ENCODE results near the gene ITSN2.

ITSN2 gene

DNA sequence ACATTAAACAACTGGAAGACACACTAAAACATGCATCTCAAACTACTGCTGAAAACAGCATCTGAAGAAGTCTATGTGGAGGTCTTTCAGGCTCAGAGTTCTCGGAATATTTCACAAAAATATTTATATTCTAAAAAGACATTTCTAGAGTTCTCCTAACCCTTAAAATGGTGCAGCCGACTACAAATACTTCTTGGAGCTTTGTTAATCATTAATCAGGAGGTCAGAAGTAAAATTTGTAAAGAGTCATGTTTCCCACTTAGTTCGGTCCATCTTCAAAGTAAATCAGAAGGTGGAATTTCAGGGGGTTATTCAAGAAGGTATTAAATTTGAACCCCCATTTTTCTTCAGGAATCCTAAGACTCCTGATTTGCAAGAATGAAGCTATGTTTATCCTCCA is 112.7 kb downstream of the ITSN2 start:
- TF ChIP-seq ZNF274 (IDR thresholded peaks at IDR 0.05; ENCODE audit: low read depth, low read length), result no peak
- H3K4me3 ChIP-seq (ENCODE audit: low read length), result no peak overlapping the region

DNA sequence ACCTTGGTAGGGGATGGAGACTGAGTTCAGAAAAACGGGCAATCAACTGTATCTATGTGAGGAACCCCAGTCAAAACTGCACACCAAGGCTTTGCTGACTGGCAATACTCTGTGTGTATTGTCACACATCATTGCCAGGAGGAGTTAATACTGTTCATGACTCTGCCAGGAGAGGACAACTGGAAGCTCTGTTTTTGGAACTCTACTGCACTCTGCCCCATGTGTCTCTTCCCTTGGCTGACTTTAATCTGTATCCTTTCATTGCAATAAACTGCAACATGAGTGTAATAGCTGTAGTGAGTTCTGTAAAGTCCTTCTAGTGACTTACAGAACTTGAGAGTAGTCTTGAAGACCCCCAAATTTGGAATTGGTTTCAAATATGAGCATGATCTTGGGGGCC is 113.2 kb downstream of the ITSN2 start:
- H3K4me3 ChIP-seq (ENCODE audit: low read length), result no peak overlapping the region
- no peak for TF ChIP-seq ZNF274 (IDR thresholded peaks at IDR 0.05; ENCODE audit: low read depth, low read length)

DNA sequence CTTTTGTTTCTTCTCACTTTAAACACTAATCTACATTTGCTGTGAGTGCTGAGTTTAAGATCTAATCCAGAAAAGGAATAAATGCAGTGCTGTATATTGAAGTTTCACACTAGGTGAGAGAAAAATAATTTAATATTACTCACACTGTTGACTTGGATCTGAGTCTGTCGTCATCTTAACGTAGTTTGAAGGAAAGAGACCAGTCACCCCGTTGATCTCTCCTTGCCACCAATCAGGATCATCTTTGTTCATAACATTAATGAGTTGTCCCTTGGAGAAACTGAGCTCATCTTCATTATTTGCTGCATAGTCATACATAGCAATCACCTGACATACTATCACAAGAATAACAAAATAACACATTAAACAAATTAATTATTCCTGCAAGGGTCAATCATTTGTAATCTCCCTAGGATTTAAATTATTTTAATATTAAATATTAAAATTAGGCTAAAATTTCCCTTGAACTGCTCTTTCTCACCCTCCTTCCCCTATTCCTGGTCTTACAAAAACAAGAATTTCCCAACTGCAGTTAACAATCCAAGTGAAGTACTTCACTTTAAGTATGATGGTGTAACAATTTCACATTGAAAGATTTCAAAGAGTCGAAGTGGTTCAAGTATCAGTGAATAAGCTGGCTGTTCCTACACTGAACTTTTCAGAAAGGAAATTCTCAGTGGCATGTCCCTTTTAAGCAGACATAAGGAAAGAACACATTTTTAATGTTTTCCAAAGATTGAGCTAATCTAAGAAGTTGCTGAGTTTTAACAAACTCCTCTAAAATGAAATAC is 114.2 kb downstream of the ITSN2 start:
- no peak for TF ChIP-seq ZNF274 (IDR thresholded peaks at IDR 0.05; ENCODE audit: low read depth, low read length)
- no peak overlapping the region for H3K4me3 ChIP-seq (ENCODE audit: low read length)

DNA sequence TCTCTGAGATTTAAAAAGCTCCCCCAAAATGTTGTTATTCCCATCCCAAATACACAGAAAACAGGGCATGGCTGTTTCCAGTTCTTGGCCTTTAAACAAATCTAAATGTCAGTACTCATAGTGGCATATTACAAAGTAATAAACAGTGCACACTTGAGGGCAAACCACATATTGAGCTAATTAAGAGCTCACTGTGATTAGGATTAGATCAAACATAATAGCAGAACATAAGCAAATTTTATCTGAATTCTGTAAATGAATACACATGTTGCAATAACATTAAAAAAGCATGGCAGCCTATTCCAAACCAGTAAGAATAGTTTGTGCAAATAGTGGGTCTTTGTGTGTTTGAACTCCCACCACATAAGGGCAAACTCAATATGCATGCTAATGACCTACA is 118.8 kb downstream of the ITSN2 start:
- no peak for TF ChIP-seq ZNF274 (IDR thresholded peaks at IDR 0.05; ENCODE audit: low read depth, low read length)

DNA sequence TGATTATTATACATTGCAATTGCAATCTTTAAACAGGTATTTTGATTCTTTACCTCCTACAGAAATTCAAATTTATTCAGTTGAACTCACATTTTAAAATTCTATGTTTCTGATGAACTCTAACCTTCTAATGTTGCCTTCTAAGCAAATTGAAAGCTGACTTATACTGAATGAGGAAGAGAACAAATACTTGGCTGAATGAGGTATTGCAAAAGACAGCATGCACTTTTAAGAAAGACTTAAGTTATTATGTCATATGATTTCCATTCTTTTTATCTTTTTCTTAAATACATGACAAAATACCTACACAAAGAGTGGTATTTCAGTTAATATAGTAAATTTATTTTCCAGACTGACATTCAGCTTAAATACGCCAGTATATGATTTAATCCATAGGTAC is 120.8 kb downstream of the ITSN2 start:
- H3K4me3 ChIP-seq (ENCODE audit: low read length), result no peak overlapping the region
- TF ChIP-seq ZNF274 (IDR thresholded peaks at IDR 0.05; ENCODE audit: low read depth, low read length), result no peak

More for the DNA sequence above, 118.8 kb downstream of the ITSN2 start:
- no peak overlapping the region for H3K4me3 ChIP-seq (ENCODE audit: low read length)

DNA sequence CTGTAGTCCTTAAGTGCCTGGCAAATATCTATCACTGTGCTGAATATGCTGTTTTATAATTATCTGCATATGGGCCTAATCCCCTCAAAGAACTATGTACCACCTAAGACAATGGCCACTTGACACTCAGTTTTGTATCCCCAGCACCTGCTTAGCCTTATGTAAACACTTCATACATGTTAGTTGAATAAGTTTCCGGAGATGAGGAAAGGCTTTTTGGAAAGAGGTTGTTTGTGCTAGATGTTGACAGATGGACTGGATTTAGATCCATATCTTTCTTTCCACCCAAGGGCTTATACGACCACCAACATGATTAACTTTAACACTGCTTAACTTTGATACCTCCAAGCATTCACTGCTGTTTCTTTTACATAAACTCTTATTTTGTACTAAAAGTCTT is 122.2 kb downstream of the ITSN2 start:
- no peak for TF ChIP-seq ZNF274 (IDR thresholded peaks at IDR 0.05; ENCODE audit: low read depth, low read length)
- no peak overlapping the region for H3K4me3 ChIP-seq (ENCODE audit: low read length)

DNA sequence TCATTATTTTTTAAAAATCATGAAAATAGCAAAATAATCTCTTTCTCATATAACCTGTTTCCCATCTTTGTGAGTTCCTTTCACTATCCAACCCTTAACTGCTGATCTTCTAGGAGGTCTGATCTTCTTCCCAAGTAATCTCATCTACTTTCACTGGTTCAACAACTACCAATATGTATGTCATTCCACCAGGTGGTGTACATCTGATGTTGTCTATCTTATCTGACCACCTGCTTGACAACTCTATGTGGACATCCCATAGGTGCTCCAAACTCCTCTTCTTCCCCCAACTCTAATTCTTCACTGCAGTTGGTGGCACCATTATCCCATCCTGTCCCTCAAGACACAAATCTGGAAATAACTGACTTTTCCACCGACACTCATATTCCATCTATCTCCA is 123.0 kb downstream of the ITSN2 start:
- no peak overlapping the region for H3K4me3 ChIP-seq (ENCODE audit: low read length)
- no peak for TF ChIP-seq ZNF274 (IDR thresholded peaks at IDR 0.05; ENCODE audit: low read depth, low read length)

DNA sequence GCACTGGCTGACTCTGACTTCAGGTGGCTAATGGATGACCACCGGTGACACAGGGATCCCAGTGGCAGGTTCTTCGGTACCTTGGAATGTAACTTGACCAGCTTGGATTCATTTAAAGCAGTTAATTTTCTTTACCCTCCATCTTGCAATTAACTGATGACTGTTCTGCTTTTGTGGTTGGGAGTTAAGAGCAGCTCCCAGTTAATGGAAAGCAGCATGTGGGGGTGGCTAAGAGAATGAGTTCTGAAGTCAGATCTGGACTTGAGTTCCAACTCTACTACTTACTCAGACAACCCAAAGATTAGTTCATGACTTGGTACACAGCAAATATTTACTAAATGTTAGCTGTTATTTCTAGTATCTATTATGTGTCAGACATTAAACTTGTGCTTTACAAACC is 127.0 kb downstream of the ITSN2 start:
- no peak overlapping the region for H3K4me3 ChIP-seq (ENCODE audit: low read length)
- no peak for TF ChIP-seq ZNF274 (IDR thresholded peaks at IDR 0.05; ENCODE audit: low read depth, low read length)

DNA sequence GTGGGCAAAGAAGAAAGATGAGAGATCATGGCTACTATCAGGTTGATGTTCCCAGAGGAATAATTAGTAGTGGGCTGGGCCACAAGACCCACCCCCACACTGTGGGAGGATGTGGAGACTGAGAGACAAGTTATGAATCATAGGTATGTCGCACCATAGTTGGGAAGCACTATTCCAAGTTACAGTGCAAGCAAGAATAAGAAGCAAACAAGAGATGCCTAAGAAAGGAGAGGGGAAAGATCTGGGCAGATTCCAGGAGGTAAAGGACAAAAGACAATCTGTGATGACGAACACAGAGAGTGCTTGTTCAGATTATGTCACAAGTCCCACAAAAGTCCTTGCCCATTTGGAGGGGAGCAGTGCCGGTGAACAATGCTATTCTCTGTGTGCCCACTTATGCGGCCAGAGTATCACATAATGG is 128.9 kb downstream of the ITSN2 start:
- no peak overlapping the region for H3K4me3 ChIP-seq (ENCODE audit: low read length)
- no peak for TF ChIP-seq ZNF274 (IDR thresholded peaks at IDR 0.05; ENCODE audit: low read depth, low read length)

DNA sequence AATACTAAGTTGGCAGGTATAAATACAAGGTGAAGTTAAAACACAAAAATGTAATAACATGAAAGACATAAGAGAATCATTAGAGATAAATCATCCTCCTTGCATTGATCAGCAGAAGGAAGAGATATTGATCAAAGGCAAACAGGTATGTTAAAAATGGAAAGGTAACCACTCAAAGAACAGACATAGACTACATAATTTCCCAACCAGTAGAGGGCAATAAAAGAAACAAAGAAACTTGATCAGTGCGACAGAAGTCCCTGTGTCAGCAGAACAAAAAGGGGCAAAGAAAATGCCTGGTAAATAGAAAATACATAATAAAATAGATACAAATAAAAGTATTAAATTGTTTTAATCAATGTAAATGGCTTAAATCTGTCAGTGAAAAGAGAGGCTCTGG is 131.9 kb downstream of the ITSN2 start:
- TF ChIP-seq ZNF274 (IDR thresholded peaks at IDR 0.05; ENCODE audit: low read depth, low read length), result no peak

DNA sequence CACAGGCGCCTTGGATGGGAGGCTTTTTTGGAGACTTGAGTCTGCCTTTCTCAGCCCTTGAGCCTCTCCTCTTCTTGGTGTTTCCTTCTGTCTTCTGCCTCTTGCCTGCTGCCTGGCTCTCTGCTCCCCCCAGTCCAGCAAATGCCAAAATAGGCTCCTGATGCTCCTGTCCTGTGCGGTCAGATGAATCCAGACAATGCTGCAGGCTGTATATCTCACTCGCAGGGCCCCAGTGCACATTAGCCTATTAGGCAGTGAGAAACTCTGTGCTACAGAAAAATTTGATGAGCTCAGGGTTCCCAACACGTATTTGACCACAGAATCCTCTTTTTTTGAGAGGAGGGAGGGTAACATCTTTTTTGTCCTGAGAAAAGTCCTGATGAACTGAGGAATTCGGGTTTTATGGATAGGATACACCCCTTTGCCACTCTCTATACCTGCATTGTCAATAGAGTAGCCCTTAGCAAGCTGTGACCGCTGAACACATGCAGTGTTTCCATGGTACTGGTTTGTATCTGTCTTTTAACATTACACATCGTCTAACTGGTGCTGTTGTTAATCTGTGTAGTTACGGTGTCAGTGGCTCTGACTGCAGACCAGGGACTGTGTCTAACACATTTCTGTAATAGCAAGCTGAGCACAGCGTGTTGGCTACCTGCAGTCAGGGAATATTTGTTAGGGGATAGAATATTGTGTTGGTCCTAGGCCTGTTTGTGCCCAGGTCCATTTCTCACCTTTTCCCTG is 134.7 kb downstream of the ITSN2 start:
- no peak overlapping the region for H3K4me3 ChIP-seq (ENCODE audit: low read length)
- no peak for TF ChIP-seq ZNF274 (IDR thresholded peaks at IDR 0.05; ENCODE audit: low read depth, low read length)

More for the DNA sequence above, 131.9 kb downstream of the ITSN2 start:
- H3K4me3 ChIP-seq (ENCODE audit: low read length), result no peak overlapping the region

DNA sequence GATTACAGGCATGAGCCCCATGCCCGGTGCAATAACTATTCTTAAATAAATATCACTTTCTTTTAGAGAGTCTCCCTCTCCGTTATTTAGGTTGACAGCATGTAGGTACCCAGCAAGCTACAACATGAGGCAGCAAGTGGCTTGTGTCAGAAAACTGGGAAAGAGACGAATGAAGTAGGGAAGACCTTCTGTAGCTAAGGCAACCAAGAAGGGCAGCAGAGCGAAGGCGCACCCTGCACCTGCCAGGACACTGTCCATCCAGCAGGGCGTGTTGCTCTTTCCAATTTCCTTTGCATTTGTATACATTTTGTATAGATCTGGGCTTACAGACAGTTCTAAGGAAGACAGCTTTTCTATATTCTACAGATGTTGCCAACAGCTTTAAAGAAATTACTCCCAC is 137.4 kb downstream of the ITSN2 start:
- H3K4me3 ChIP-seq (ENCODE audit: low read length), result no peak overlapping the region
- TF ChIP-seq ZNF274 (IDR thresholded peaks at IDR 0.05; ENCODE audit: low read depth, low read length), result no peak

DNA sequence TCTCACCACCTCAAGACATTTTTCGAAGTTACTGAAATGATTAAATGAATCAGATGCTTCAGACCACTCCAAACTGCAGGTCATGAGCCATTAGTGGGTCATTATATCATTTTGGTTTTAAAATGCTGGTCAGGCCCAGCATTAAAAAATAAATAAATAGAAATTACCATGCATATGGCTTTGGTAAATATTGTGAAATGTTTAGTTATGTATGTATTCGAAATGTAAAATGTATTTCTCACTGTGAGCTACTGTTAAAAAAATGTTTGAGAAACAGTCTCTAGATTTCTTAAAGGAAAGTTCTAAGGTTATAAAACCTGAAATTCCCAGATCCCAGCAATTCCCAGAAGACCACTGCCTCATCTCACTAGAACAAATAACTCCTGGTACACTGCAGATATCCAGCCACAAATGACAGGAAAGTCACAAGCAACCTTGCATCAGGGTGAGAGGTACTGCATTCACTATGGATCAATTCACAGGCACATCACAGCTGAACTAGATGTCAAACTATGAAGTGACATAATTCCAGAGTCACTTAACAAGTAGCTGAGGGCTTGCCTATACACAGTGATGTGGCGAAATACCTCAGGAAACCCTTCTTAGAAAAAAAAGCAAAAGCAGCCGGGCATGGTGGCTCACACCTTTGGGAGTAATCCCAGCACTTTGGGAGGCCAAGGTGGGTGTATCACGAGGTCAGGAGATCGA is 138.8 kb downstream of the ITSN2 start:
- TF ChIP-seq ZNF274 (IDR thresholded peaks at IDR 0.05; ENCODE audit: low read depth, low read length), result no peak

DNA sequence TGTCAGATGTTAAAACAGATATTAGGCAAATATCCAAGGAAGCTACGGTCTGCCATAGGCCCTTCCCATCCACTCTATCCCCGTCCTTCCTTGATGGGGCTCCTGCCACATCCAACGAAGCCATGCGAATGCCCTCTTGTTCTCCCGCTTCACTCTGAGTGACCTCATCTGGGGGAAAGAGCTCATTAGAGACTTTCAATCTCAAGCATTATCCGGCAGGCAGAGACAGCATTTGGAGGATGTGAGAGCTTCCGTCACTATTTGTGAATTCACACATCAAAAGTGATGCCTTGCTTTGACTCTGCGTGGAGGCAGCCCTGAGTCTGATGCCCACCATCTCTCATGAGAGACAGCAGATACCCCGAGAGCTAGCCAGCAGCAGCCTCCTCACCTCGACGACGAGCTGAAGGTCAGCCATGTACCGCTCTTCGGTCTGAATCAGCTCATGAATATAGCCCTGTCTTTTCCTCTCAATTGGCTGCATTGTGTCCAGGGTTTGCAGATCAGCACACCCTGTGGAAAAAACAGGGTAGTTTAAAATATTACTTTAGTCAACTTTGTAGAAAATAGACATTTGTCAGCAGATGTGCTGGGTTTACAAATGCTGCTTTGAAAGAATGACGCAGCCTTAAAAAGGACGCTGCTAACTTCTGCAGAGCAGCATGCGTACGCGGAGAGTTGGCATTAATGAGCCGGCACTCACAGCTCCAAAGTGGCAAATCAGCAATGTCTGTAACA is 139.6 kb downstream of the ITSN2 start:
- no peak for TF ChIP-seq ZNF274 (IDR thresholded peaks at IDR 0.05; ENCODE audit: low read depth, low read length)

More for the DNA sequence above, 138.8 kb downstream of the ITSN2 start:
- no peak overlapping the region for H3K4me3 ChIP-seq (ENCODE audit: low read length)

More for the DNA sequence above, 139.6 kb downstream of the ITSN2 start:
- H3K4me3 ChIP-seq (ENCODE audit: low read length), result no peak overlapping the region

All from GM08714 (cell line).